ENCODE measurements around the gene MAN2B2. TPM values are rescaled to one million over a fixed set of nuclear protein-coding genes. Genes with fewer than 3 reads are reported as not detected.

MAN2B2 gene
- total and polyA plus RNA-seq, 2 of the 4 experiments (the other 2 are of a cell fraction): 13.4 to 34.1 TPM

- DNase-seq (no peak), ATAC-seq (ENCODE audit: low read depth) (no peak)
- Histone ChIP-seq H4K5ac (ENCODE audit: low read depth, low read length) (no peak overlapping the region), H3K36me3 (ENCODE audit: control insufficient read depth, insufficient read depth, low read length) (peaks cover 29% of the 10 kb centered on the region), H2AFZ (replicated peaks; ENCODE audit: low read length, poor library complexity) (no peak overlapping the region), H2AK9ac (replicated peaks; ENCODE audit: low read depth, low read length, poor library complexity) (no peak overlapping the region), H3K4me3 (ENCODE audit: insufficient read depth, low read depth, low read length) (no peak overlapping the region), H2AK5ac (ENCODE audit: low read depth, low read length) (no peak overlapping the region), H3K4ac (ENCODE audit: low read depth, low read length) (no peak overlapping the region), H3K9ac (ENCODE audit: low read depth, low read length) (no peak overlapping the region), H3K4me1 (ENCODE audit: control insufficient read depth, insufficient read depth, low read length) (peaks cover 8% of the 10 kb centered on the region; the same call in 1 of the 2 replicates), H2BK5ac (ENCODE audit: low read depth, low read length, poor library complexity, severe bottlenecking) (no peak overlapping the region), H2BK15ac (ENCODE audit: low read depth, low read length) (no peak overlapping the region), H4K8ac (ENCODE audit: low read depth in 2 of 2, low read length in 2 of 2) (no peak overlapping the region), H3K4me2 (ENCODE audit: low read depth, low read length) (no peak overlapping the region), H3K14ac (replicated peaks; ENCODE audit: low read depth, low read length) (no peak overlapping the region), H3K79me1 (ENCODE audit: low read depth in 1 of 2, low read length in 2 of 2) (peaks cover 0 to 13% of the 10 kb centered on the region in 2 experiments; a peak in 2 of 4 replicates), H3K27ac (ENCODE audit: insufficient read depth, low read length) (no peak overlapping the region), H2BK20ac (ENCODE audit: low read depth, low read length) (no peak overlapping the region), H2BK120ac (ENCODE audit: low read depth, low read length) (no peak overlapping the region), H4K91ac (ENCODE audit: insufficient read depth, low read depth, low read length) (no peak overlapping the region), H3K9me3 (ENCODE audit: control insufficient read depth, insufficient read depth, low read length) (no peaks in the 10 kb centered on the region), H3K18ac (ENCODE audit: low read depth, low read length) (no peak overlapping the region), H3K27me3 (ENCODE audit: control insufficient read depth, insufficient read depth, low read length) (peaks cover 6% of the 10 kb centered on the region), H3K56ac (ENCODE audit: extremely low read depth, insufficient read depth, low read length) (no peak overlapping the region), H3K9me1 (ENCODE audit: insufficient read depth, low read length) (peaks cover 4% of the 10 kb centered on the region; the same call in 1 of the 2 replicates), H4K20me1 (ENCODE audit: insufficient read depth, low read length) (no peaks in the 10 kb centered on the region), H3K23ac (ENCODE audit: low read depth, low read length) (no peak overlapping the region)
- dilution Hi-C loops (cut with HindIII; ENCODE audit: low sequenced_read_pairs, unreplicated experiment): no loop called here
- no TSS peak for BruUV-seq (replicated peaks)
- in situ Hi-C loops (cut with MboI; ENCODE audit: low sequenced_read_pairs): no loop called here
- CTCF ChIA-PET: no interaction called here
- POLR2A ChIA-PET (ENCODE audit: unreplicated experiment): no interaction called here
- TF ChIP-seq POLR2A (IDR thresholded peaks at IDR 0.05; ENCODE audit: low read depth, low read length) (no peak), RCOR1 (IDR thresholded peaks at IDR 0.05; ENCODE audit: insufficient replicate concordance, low read length) (no peak), BHLHE40 (IDR thresholded peaks at IDR 0.05; ENCODE audit: low read depth, low read length) (no peak), RAD21 (IDR thresholded peaks at IDR 0.05; ENCODE audit: low read length) (no peak), FOS (IDR thresholded peaks at IDR 0.05; ENCODE audit: low read depth, low read length) (no peak), CEBPB (IDR thresholded peaks at IDR 0.05; ENCODE audit: low read depth, low read length) (no peak), CTCF (conservative IDR thresholded peaks at IDR 0.05; ENCODE audit: low read depth, low read length) (no peak), RFX5 (IDR thresholded peaks at IDR 0.05; ENCODE audit: low read depth, low read length) (no peak), SMC3 (IDR thresholded peaks at IDR 0.05; ENCODE audit: low read depth, low read length) (no peak), NFE2L2 (IDR thresholded peaks at IDR 0.05; ENCODE audit: low read depth, low read length) (no peak), CHD1 (IDR thresholded peaks at IDR 0.05; ENCODE audit: low read depth, low read length) (no peak), MAZ (IDR thresholded peaks at IDR 0.05; ENCODE audit: borderline replicate concordance, low read depth, low read length) (no peak), ELK1 (IDR thresholded peaks at IDR 0.05; ENCODE audit: borderline replicate concordance, low read depth, low read length) (no peak), MXI1 (IDR thresholded peaks at IDR 0.05; ENCODE audit: borderline replicate concordance, low read depth, low read length) (no peak), MAFK (IDR thresholded peaks at IDR 0.05; ENCODE audit: low read depth, low read length) (no peak), USF2 (IDR thresholded peaks at IDR 0.05; ENCODE audit: low read depth, low read length) (no peak)
- intact Hi-C loops (cut with micrococcal nuclease): no loop called here
- 90% methylated on average over 5 of the region's 10 CpGs; no CpG with 5 or more reads in 1 of the 2 experiments for WGBS, 2 experiments (ENCODE audit: extremely low coverage in 2 of 2, insufficient read length in 1 of 2)
These were observed 2.4 kb downstream of the MAN2B2 start for GRCh38 chr4:6577409-6577808.

Data from IMR-90 (cell line).